Nephron progenitor cell (in vitro differentiated cells): ENCODE data around the gene UTS2R.
"Not testable (repeated sequence)": the region's sequence is repeated elsewhere in the genome, so short reads cannot be mapped to it uniquely, and the experiment has no call there.

Source experiments
- DNase-seq: peaks from one replicate; pipeline ENCODE4 v3.0.0; 2021
- H3K27ac Mint-ChIP-seq: 2 replicates; pipeline ENCODE4 v1.8.0; 2021; ENCODE audit warnings: mild to moderate bottlenecking, moderate library complexity, mixed read lengths
- H3K27me3 Mint-ChIP-seq: 2 replicates; pipeline ENCODE4 v1.8.0; 2021; ENCODE audit warnings: mild to moderate bottlenecking, low read depth, mixed read lengths; ENCODE audit not compliant: poor library complexity
- H3K36me3 Mint-ChIP-seq: 2 replicates; pipeline ENCODE4 v1.8.0; 2021; ENCODE audit warnings: low read depth, mixed read lengths
- H3K4me1 Mint-ChIP-seq: 2 replicates; pipeline ENCODE4 v1.8.0; 2021; ENCODE audit warnings: mixed read lengths
- H3K4me3 Mint-ChIP-seq: 2 replicates; pipeline ENCODE4 v1.8.0; 2021; ENCODE audit warnings: mild to moderate bottlenecking, moderate library complexity, mixed read lengths
- H3K9me3 Mint-ChIP-seq: 2 replicates; pipeline ENCODE4 v1.8.0; 2021; ENCODE audit warnings: mild to moderate bottlenecking, moderate library complexity, mixed read lengths
- CTCF ChIP-seq: fragments of 200-600 bp; sonication (generic); IDR thresholded peaks from 2 replicates; pipeline ENCODE4 v1.5.0; 2021; ENCODE audit warnings: antibody characterized with exemption

UTS2R gene

GRCh38 chr17:82373731-82374625 lies 2.4 kb downstream of the UTS2R start:
- TF ChIP-seq CTCF: no peak
- Mint-ChIP-seq H3K9me3 (no peaks in the 10 kb centered on the region), H3K36me3 (no peaks in the 10 kb centered on the region), H3K4me1 (peaks cover 29% of the 10 kb centered on the region), H3K27ac (no peak overlapping the region), H3K27me3 (peaks cover 30% of the 10 kb centered on the region), H3K4me3 (peak overlapping the region; percentile 80)
- no peak for DNase-seq

GRCh38 chr17:82374626-82375331 lies 3.2 kb downstream of the UTS2R start:
- no peak for DNase-seq
- no peak overlapping the region for H3K4me3 Mint-ChIP-seq
- H3K9me3 Mint-ChIP-seq: no peaks in the 10 kb centered on the region
- H3K27ac Mint-ChIP-seq: no peak overlapping the region
- peaks cover 31% of the 10 kb centered on the region for H3K4me1 Mint-ChIP-seq
- no peak for TF ChIP-seq CTCF
- no peaks in the 10 kb centered on the region for H3K36me3 Mint-ChIP-seq
- peaks cover 29% of the 10 kb centered on the region for H3K27me3 Mint-ChIP-seq

GRCh38 chr17:82375359-82376041 lies 3.9 kb downstream of the UTS2R start:
- Mint-ChIP-seq H3K9me3 (no peaks in the 10 kb centered on the region), H3K36me3 (no peaks in the 10 kb centered on the region), H3K4me1 (peaks cover 32% of the 10 kb centered on the region), H3K27me3 (peaks cover 27% of the 10 kb centered on the region), H3K4me3 (no peak overlapping the region), H3K27ac (no peak overlapping the region)
- TF ChIP-seq CTCF: no peak
- DNase-seq: no peak

GRCh38 chr17:82376042-82376730 lies 4.6 kb downstream of the UTS2R start:
- no peak for DNase-seq
- H3K4me3 Mint-ChIP-seq: no peak overlapping the region

GRCh38 chr17:82377294-82377693 lies 5.7 kb downstream of the UTS2R start:
- Mint-ChIP-seq H3K27me3 (peaks cover 28% of the 10 kb centered on the region), H3K4me1 (peaks cover 32% of the 10 kb centered on the region)
- not testable (repeated sequence) for H3K9me3 Mint-ChIP-seq, DNase-seq, H3K36me3 Mint-ChIP-seq, H3K4me3 Mint-ChIP-seq, H3K27ac Mint-ChIP-seq

More at GRCh38 chr17:82376042-82376730, 4.6 kb downstream of the UTS2R start:
- Mint-ChIP-seq H3K36me3 (no peaks in the 10 kb centered on the region), H3K4me1 (peaks cover 29% of the 10 kb centered on the region), H3K27ac (no peak overlapping the region), H3K27me3 (peaks cover 22% of the 10 kb centered on the region), H3K9me3 (no peaks in the 10 kb centered on the region)
- no peak for TF ChIP-seq CTCF
